ENCODE results near the gene ZMYM1.
"Not testable (repeated sequence)": the region's sequence is repeated elsewhere in the genome, so short reads cannot be mapped to it uniquely, and the experiment has no call there.

ZMYM1 gene

DNA sequence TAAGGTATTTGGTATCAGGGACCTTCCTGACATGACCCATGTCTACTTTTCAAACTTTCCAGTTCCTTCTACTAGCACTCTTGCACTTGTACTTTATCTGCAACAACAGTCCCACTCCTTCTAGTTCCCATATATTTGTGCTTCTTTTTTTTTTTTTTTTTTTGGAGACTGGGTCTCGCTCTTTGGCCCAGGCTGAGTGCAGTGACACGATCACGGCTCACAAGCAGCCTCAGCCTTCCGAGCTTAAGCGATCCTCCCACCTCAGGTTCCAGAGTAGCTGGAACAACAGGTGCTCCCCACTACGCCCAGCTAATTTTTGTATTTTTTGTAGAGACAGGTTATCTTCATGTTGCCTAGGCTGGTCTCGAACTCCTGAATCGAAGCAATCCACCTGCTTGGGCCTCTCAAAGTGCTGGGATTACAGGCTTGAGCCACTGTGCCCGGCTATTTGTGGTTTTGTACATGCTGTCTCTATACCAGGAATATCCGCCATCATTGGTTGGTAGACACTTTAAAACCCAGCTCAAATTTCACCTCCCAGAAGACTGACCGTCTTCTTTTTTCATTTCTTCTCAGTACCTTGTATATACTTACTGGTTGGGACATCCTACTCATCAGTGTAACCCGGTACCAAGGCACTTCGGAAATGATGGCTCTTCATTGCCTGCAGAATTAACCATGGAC lies 1.1 kb downstream of the ZMYM1 start:
- DNase-seq = no peak

DNA sequence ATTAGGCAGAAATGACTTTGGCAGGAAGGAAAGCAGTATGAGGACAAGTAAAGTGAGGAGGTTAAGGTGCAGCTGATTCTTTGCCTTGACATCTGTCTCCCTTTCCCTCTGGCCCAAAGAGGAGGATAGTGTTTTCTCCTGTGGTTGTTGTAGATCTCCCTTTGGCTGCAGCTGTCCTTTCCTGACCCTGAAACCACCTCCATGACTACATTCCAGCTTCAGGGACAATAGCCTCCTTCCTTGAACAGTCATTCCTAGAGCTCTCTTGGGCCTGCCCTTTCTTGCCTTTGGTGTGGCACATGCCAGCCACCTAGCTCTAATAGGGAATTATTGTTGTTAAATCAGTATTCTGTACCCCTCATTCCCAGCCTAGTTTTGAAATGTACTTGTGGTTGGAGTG lies 6.2 kb downstream of the ZMYM1 start:
- DNase-seq = no peak

DNA sequence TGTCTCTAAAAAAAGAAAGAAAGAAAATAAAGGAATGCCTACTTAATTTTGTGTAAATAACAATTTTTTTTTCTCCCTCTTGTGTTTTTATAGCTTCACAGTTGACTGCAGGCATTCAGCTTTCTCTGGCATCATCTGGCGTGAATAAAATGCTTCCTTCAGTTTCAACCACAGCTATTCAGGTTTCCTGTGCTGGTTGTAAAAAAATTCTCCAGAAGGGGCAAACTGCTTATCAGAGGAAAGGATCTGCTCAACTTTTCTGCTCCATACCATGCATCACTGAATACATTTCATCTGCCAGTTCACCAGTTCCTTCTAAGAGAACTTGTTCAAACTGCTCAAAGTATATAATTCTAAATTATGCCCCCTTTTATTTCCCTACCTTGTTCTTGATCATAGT lies 18.0 kb downstream of the ZMYM1 start:
- DNase-seq = no peak

DNA sequence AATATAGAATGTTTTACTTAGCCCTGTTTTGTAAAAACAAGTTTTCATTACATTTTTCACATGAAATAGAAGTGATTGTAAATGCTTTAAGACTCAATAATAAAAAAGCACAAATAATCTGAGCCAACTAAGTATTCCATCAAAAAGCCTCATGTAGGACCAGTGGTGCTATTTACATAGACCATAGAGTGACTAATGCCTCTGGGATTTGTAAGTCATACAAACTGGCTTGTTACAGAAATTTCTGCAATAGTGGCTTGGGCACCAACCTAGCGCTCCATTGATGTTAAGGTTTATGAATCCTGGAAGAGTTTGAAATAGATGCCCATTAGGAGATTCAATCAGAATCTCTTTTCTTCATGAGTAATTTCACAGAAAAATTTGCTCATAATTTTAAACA lies 31.9 kb downstream of the ZMYM1 start:
- DNase-seq = no peak

DNA sequence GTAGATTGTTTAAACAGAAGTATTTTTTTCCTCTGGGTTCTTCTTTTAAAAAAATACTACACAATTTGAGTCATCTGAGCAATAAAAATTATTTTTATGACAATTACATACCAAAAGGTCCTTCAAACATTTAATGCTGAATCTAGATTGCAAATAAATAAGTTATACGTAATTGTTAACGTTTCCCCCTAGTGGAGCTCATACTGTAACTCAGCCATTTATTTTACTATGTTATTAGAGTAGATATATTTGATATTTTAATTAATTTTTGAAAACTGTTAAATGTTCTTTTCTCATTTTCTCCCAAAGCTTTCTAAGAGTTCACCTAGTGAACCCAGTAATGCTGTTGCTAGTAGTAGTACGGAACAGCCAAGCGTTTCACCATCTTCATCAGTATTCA lies 33.5 kb downstream of the ZMYM1 start:
- DNase-seq = no peak

DNA sequence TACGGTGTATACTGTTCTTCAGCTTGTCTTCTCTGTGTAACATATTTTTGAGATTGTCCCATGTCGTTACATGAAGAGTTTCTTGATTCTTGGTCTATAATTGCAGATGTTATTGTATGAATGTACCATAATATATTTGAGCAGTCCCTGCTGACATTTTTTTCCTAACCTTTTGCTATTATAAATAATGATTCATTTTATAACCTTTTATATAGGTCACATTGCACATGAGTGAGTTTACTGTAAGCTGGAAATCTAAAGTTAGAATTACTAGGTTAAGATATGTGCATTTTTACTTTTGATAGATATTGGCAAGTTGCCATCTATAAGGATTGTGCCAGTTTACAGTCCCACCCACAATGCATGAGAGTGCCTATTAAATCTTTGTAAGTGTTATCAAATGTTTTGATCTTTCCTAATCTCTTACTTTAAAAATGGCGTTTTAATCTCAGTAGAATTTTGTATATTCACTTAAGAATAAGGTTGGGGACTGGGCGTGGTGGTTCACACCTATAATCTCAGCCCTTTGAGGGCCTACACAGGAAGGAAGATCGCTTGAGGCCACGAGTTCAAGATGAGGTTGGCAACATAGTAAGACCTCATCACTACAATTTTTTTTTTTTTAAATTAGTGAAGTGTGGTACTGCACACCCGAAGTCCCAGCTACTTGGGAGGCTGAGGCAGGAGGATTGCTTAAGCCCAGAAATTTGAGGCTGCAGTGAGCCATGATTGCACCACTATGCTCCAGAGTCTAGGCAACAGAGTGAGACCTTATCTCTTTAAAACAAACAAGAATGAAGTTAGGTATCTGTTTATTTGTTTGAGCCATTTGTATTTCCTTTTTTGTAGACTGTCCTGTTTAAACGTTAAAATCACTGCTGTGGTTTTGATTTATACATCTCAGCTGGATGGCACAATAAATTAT lies 36.5 kb downstream of the ZMYM1 start:
- no peak for DNase-seq

DNA sequence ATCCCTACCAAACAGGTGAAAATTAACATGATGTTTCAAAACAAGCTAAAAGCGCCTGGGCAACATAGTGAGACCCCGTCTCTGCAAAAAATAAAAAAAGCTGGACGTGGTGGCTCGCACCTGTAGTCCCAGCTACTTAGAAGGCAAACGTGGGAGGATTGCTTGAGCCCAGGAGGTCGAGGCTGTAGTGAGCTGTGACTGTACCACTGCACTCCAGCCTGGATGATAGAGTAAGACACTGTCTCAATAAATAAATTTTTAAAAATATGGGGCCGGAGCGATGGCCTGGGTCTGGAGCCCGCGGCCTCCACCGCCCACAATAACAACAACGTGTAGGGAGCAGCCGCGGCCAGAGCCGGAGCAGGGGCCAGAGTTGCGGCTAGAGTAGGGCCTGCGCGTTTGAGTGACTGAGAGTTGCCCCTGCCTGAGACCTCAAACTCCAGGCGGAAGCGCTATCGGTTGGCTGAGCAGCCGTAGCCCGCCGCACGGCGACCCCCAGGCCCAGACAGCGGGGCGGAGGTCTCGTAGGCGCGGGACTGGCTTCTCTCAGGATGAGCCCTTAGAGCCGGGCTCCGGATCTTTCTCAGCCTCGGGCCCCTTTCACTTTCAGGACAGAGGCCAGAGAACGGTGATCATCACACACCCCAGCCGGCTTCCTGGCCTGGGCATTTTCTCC lies 41.4 kb downstream of the ZMYM1 start:
- DNase-seq = no peak

DNA sequence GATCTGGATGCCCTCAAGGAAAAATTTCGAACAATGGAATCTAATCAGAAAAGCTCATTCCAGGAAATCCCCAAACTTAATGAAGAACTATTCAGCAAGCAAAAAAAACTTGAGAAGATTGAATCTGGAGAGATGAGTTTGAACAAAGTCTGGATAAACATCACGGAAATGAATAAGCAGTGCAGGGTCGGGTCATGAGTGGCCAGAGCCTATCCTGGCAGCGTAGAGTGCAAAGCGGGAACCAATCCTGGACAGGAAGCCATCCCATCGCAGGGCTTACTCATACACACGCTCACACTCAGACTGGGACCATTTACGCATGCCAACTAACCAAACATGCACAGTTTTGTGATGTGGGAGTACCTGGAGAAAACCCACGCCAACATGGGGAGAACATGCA lies 43.1 kb downstream of the ZMYM1 start:
- no peak for DNase-seq

DNA sequence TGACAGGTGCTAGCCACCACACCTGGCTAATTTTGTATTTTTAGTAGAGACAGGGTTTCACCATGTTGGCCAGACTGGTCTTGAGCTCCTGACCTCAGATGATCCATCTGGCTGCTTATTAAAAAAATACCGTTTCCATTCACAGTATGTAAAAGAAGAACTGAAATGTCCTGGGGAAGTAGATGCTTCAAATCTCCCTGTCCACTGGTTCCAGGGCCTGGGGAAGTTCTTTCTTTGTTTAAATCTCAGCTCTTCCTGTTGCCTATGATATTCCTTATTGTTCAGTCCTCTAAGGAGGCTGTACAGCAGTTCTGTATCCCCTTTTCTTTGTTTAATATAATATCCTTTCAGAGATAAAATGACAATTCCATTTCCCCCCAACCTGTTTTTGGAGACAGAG lies 47.4 kb downstream of the ZMYM1 start:
- no peak for DNase-seq

DNA sequence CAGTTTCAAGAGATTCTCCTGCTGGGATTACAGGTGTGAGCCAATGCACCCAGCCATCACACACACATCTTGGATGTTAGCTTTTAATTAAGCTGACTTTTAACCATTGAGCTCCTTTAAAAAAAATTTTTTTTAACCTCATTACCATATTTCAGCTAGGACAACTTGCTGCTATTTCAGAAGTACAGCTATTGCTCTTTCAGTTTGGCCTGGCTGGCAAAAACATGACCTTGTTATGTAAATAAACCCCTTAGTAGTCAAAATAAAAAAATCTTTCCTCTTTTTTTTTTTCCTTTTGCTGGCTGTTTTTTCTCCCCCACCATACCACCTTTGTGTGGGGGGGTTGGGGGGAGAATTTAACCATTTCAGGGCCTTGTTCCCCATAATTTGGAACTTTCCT lies 49.9 kb downstream of the ZMYM1 start:
- DNase-seq = no peak

DNA sequence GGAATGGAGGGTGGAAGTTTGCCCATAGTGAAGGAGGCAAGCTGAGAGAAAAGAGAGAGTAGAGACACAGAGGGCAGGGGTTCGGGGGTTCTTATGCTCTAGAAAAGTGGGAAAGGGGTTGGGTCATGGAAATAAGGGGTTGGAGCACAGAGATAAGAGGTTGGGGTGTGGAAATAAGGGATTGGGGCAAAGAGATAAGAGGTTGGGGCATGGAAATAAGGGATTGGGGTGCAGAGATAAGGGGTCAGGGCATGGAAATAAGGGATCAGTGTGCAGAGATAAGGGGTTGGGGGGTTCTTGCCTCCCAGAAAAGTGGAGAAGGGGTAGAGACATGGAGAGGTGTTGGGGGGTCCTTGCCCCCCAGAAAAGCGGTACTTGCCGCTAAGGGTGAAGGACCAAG lies 57.6 kb downstream of the ZMYM1 start:
- no peak for DNase-seq

DNA sequence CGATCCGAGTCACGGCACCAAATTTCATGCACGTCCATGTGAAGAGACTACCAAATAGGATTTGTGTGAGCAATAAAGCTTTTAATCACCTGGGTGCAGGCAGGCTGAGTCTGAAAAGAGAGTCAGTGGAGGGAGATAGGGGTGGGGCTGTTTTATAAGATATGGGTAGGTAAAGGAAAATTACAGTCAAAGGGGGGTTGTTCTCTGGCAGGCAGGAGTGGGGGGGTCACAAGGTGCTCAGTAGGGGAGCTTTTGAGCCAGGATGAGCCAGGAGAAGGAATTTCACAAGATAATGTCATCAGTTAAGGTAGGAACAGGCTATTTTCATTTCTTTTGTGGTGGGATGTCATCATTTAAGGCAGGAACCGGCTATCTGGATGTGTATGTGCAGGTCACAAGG lies 58.4 kb downstream of the ZMYM1 start:
- not testable (repeated sequence) for DNase-seq

DNA sequence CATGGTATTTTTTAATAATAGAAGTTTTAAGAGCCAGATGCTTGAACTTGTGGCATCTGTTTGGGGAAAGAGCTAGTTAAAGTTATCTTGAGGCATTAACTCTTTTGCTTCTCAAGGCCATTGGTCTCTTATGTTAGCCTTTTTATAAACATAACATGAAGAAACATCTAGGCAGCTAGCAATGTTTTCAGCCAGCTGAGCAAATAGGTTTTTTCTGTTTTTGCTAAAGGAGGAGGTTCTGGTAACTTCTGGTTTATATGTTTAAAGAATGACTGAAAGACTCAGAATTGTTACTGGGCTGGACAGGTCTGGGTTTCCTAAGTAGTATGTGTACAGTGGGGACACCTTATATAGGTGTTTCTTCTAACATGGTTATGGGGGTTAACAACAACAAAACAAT lies 63.1 kb downstream of the ZMYM1 start:
- DNase-seq = not testable (repeated sequence)

DNA sequence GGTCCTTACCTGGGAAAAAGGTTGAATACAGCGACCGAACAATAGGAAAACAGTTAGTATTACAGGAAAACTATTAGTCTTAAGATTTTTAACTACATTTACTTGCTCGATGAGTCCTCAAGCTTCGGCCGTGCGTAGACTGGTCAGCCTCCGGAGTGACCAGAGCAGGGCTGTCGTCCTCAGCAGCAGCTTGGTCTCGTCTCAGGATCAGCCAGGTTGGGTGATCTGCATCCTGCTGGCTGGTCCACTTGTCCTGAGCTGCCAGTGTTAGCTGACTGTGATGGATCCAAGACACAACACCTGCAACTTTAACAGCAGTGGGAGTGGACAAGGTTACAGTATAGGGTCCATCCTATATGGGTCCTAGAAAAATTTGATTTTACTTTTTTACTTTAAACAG lies 63.5 kb downstream of the ZMYM1 start:
- DNase-seq = not testable (repeated sequence)

DNA sequence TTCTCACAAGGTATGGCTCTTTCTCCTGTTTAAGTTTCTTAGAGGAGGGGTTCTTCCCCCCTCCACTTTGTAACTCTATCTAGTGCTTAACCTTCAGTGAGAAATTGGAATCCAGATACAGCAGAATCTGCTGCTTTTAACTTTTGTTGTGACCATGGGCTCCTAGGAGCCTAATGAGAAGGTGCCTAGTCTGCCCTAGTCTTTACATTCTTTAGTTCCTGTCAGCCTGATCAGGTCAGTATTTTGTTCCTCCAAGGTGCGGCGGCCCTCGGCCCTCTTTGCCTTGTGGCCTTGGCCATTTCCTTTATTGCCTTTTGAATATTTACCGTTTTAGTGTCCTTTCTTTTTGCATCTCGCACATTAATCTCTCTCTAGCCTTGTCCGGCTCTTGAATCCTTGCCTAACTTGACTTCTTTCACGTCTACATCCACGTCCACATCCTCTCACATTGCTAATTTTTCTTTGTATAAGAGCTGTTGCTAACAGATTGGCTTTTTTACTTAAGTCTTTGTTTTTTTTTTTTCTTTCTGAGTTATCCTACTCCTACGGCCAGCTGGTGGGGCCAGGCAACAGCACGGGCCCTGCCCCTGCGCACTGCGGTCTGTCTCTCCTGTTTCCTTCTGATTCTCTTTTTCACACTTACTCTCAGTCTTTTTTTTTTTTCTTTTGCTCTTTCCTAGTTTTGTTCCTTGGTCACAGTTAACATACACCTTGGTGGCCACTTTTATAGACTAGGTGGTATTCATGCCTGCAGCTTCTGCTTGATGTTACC lies 64.7 kb downstream of the ZMYM1 start:
- no peak for DNase-seq

DNA sequence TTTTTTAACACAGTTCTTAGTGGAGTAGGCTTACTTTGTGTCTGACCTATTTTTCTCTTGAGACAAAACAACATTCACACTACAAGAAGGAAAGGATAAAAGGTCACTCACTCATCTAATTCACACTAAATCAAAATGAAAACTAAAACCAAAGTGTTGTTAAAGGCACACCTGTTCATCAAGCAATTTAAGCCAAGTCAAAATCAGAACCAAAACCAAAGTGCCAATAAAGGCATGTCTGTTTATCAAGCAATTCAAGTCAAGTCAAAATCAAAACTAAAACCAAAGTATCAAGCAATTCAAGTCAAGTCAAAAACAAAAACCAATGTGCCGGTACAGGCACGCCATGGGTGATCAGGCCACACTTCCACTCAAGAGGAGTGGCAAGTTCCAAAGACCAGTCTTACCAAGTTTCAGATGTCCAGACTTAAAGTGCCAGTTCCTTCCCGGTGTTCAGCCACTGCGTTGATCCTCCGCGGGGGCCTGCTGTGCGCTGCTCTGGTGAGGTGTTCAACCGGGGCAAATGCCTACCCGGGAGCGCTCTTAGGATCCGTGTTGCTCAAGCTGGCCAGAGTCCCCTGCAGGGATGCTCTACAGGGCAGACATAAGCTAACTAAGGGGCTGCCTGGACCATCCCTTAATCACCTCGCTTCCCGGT lies 66.8 kb downstream of the ZMYM1 start:
- peak; percentile 31 for DNase-seq

DNA sequence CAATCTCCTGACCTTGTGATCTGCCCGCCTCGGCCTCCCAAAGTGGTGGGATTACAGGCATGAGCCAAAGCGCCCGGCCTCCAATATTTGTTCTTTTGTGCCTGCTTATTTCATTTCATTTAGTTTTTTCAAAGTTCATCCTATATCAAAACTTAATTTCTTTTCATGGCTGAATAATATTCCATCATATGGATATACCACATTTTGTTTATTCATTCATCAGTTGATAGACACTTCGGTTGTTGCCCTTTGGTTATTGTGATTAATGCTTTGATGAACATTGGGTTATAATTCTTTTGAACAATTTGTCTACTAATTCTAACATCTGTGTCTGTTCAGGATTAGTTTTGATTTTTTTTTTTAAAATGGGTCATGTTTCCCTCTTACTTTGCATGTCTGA lies 72.0 kb downstream of the ZMYM1 start:
- no peak for DNase-seq

DNA sequence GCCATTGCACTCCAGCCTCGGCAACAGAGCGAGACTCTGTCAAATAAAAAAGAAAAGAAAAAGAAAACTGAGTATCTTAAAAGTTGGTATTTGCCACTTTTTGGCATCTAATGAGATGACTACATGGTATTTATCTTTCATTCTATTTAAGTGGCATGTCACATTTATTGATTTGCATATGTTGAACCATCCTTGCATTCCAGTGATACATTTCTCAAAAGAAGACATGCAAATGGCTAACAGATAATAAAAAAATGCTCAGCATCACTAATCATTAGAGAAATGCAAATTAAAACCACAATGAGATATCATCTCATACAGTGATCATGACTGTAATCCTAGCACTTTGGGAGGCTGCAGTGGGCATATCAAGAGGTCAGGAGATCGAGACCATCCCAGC lies 85.7 kb downstream of the ZMYM1 start:
- no peak for DNase-seq
